SK-N-SH (cell line): ENCODE results near the gene ZNF487. TPM values are rescaled to one million over a fixed set of nuclear protein-coding genes. Genes with fewer than 3 reads are reported as not detected.

ENCODE experiments used
- CTCF ChIA-PET: fragments of 300-600, 350-600 bp; formaldehyde crosslinking; extraction: SDS; loops from one replicate; lab custom pipeline; 2021; lab: Yijun Ruan, JAX
- POLR2A ChIA-PET: fragments of 350-600 bp; sonication (Branson Sonifier 250); formaldehyde crosslinking; extraction: SDS; loops from one replicate; lab custom pipeline; 2020; ENCODE audit warnings: antibody characterized with exemption, inconsistent platforms; lab: Yijun Ruan, JAX
- DNase-seq: peaks from one replicate; pipeline ENCODE4 v3.0.0; 2012
- H2AFZ ChIP-seq: fragments of 200-600 bp; sonication (generic); 2 replicates; pipeline ENCODE4 v1.8.1; 2016; ENCODE audit warnings: antibody characterized with exemption, mild to moderate bottlenecking, low read depth
- H3F3A ChIP-seq: fragments of 200-600 bp; sonication (generic); replicated peaks from 2 replicates; pipeline ENCODE3; 2016; ENCODE audit warnings: antibody characterized with exemption, mild to moderate bottlenecking; ENCODE audit not compliant: insufficient read depth
- H3K27ac ChIP-seq, 2 experiments: fragments of 200-500 bp in 1 of 2; fragments of 200-600 bp in 1 of 2; sonication (Bioruptor generic) in 1 of 2; sonication (generic), shearing (Covaris generic) in 1 of 2; 2 replicates each; pipeline versions ENCODE4 v1.5.1 to v1.6.1; 2014 to 2016; ENCODE audit warnings: low read depth in 2 of 2, inconsistent platforms in 1 of 2, low read length in 1 of 2, mild to moderate bottlenecking in 1 of 2, mixed read lengths in 1 of 2
- H3K27me3 ChIP-seq: fragments of 200-600 bp; sonication (generic), shearing (Covaris generic); 2 replicates; pipeline ENCODE4 v1.6.1; 2016; ENCODE audit warnings: mixed run types; ENCODE audit not compliant: insufficient read depth
- H3K36me3 ChIP-seq, 2 experiments: fragments of 200-500 bp in 1 of 2; fragments of 200-600 bp in 1 of 2; sonication (Bioruptor generic) in 1 of 2; sonication (generic) in 1 of 2; replicated peaks in 1 of 2; 2 replicates each; pipeline versions ENCODE3 to v1.5.1; 2014 to 2016; ENCODE audit warnings: low read length in 1 of 2, mild to moderate bottlenecking in 1 of 2; ENCODE audit not compliant: insufficient read depth in 2 of 2, control insufficient read depth in 1 of 2
- H3K4me1 ChIP-seq, 2 experiments: fragments of 200-500 bp in 1 of 2; fragments of 200-600 bp in 1 of 2; sonication (Bioruptor generic) in 1 of 2; sonication (generic), shearing (Covaris generic) in 1 of 2; 2 replicates each; pipeline versions ENCODE4 v1.5.1 to v1.6.1; 2014 to 2016; ENCODE audit warnings: low read depth in 1 of 2, low read length in 1 of 2, mixed run types in 1 of 2; ENCODE audit not compliant: insufficient read depth in 2 of 2, control insufficient read depth in 1 of 2
- H3K4me2 ChIP-seq: fragments of 200-600 bp; sonication (generic), shearing (Covaris generic); 2 replicates; pipeline ENCODE4 v1.6.1; 2017; ENCODE audit warnings: mixed run types
- H3K4me3 ChIP-seq, 2 experiments: fragments of 200-500 bp in 1 of 2; fragments of 200-600 bp in 1 of 2; sonication (Bioruptor generic) in 1 of 2; sonication (generic), shearing (Covaris generic) in 1 of 2; 2 replicates each; pipeline versions ENCODE4 v1.5.1 to v1.8.1; 2014 to 2016; ENCODE audit warnings: low read depth in 2 of 2, inconsistent platforms in 1 of 2, low read length in 1 of 2, mild to moderate bottlenecking in 1 of 2, mixed read lengths in 1 of 2, moderate library complexity in 1 of 2
- H3K79me2 ChIP-seq: fragments of 200-600 bp; sonication (generic); 2 replicates; pipeline ENCODE4 v1.8.1; 2017; ENCODE audit warnings: mild to moderate bottlenecking; ENCODE audit not compliant: insufficient read depth
- H3K9ac ChIP-seq: fragments of 200-600 bp; sonication (generic); 2 replicates; pipeline ENCODE4 v1.6.1; 2017; ENCODE audit warnings: mixed run types
- H3K9me2 ChIP-seq: fragments of 200-600 bp; sonication (generic); 2 replicates; pipeline ENCODE4 v1.6.1; 2017; ENCODE audit warnings: mixed run types
- H3K9me3 ChIP-seq: fragments of 200-600 bp; sonication (generic); 2 replicates; pipeline ENCODE4 v1.6.1; 2017; ENCODE audit warnings: mixed run types, mild to moderate bottlenecking, moderate library complexity
- H4K20me1 ChIP-seq: fragments of 200-600 bp; sonication (generic); 2 replicates; pipeline ENCODE4 v1.6.1; 2017; ENCODE audit warnings: mild to moderate bottlenecking, mixed run types; ENCODE audit not compliant: insufficient read depth
- CTCF ChIP-seq: fragments of 200-600 bp; sonication (generic); IDR thresholded peaks from 2 replicates; pipeline ENCODE4 v1.6.1; 2017; ENCODE audit warnings: antibody characterized with exemption, mild to moderate bottlenecking, moderate library complexity
- JUND ChIP-seq: IDR thresholded peaks from 2 replicates; pipeline ENCODE4 v1.4.0; 2012
- NFIC ChIP-seq: IDR thresholded peaks from 2 replicates; pipeline ENCODE4 v1.4.0; 2012; ENCODE audit warnings: borderline replicate concordance
- WGBS: methylation state at CpG from one replicate; pipeline ENCODE4 v1.1.6; 2017; ENCODE audit warnings: low lambda C conversion rate; 5-methylcytosine and 5-hydroxymethylcytosine counted together
- polyA plus RNA-seq, 3 experiments: library from polyadenylated mRNA; depleted of rRNA; stranded (reverse); fragments of >200 nt; gene quantifications; 2 replicates each; pipeline ENCODE4 v1.2.3, GENCODE V29; 2012
- TF ChIP-seq, protein P1 (sequence below): IDR thresholded peaks from 2 replicates; pipeline ENCODE4; 2012

Gene ZNF487
- polyA plus RNA-seq, 1 of the 3 experiments (the other 2 are of a cell fraction), result 2.7 TPM

GRCh38 chr10:43398939-43399319 is 38.0 kb upstream of the ZNF487 start:
- H3F3A ChIP-seq, result peaks cover 33% of the 10 kb centered on the region
- ChIA-PET POLR2A (no interaction called here), CTCF (no interaction called here)
- no peak for DNase-seq
- no peaks in the 10 kb centered on the region for H3K27me3 ChIP-seq
- 100% methylated on average over 2 of the region's 2 CpGs for WGBS
- H3K9ac ChIP-seq, result peak overlapping the region; percentile 88; the same call in 1 of the 2 replicates
- no peak overlapping the region for H3K4me3 ChIP-seq
- peak overlapping the region in 1 of 2 experiments; percentile 76; a peak in 2 of 4 replicates for H3K27ac ChIP-seq
- no peaks in the 10 kb centered on the region for H3K9me2 ChIP-seq
- peaks cover 96% of the 10 kb centered on the region for H3K79me2 ChIP-seq
- no peaks in the 10 kb centered on the region for H3K9me3 ChIP-seq
- H3K4me2 ChIP-seq, result peak overlapping the region; percentile 86; the same call in 1 of the 2 replicates
- no peak overlapping the region for H2AFZ ChIP-seq
- TF ChIP-seq NFIC, result no peak
- TF ChIP-seq JUND, result no peak
- peaks cover 89% of the 10 kb centered on the region for H4K20me1 ChIP-seq
- H3K36me3 ChIP-seq, result peaks cover 12 to 34% of the 10 kb centered on the region in 2 experiments
- peaks cover 20 to 50% of the 10 kb centered on the region in 2 experiments for H3K4me1 ChIP-seq

- no peak for TF ChIP-seq CTCF
- TF ChIP-seq, protein P1, sequence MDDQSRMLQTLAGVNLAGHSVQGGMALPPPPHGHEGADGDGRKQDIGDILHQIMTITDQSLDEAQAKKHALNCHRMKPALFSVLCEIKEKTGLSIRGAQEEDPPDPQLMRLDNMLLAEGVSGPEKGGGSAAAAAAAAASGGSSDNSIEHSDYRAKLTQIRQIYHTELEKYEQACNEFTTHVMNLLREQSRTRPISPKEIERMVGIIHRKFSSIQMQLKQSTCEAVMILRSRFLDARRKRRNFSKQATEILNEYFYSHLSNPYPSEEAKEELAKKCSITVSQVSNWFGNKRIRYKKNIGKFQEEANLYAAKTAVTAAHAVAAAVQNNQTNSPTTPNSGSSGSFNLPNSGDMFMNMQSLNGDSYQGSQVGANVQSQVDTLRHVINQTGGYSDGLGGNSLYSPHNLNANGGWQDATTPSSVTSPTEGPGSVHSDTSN, result peak; percentile 13; the same call in 1 of the 2 replicates
- WGBS, result 87% methylated on average over 5 of the region's 5 CpGs
- H3K4me3 ChIP-seq, result no peak overlapping the region
- peak overlapping the region in 1 of 2 experiments; percentile 76; a peak in 2 of 4 replicates for H3K27ac ChIP-seq
- no peak overlapping the region for H2AFZ ChIP-seq
- H3F3A ChIP-seq, result peaks cover 33% of the 10 kb centered on the region
- H3K27me3 ChIP-seq, result no peaks in the 10 kb centered on the region
- peak overlapping the region; percentile 12; the same call in 1 of the 2 replicates for H3K9ac ChIP-seq
- H3K9me2 ChIP-seq, result no peaks in the 10 kb centered on the region
- H3K4me2 ChIP-seq, result 0 out of 2 replicates have a peak overlapping the region, but pooled peaks have one; percentile 86
- H3K4me1 ChIP-seq, result peaks cover 20 to 53% of the 10 kb centered on the region in 2 experiments
- POLR2A ChIA-PET, result no interaction called here
- H3K9me3 ChIP-seq, result no peaks in the 10 kb centered on the region
- peaks cover 5 to 34% of the 10 kb centered on the region in 2 experiments for H3K36me3 ChIP-seq
- peaks cover 89% of the 10 kb centered on the region for H4K20me1 ChIP-seq
- peaks cover 96% of the 10 kb centered on the region for H3K79me2 ChIP-seq
- CTCF ChIA-PET, result interaction anchor here (1.5 kb wide), 1 partner anchor 51 kb away, joined by 3 read pairs; no protein-coding TSS in a partner anchor
- DNase-seq, result no peak
Measured at GRCh38 chr10:43399320-43400310, 37.3 kb upstream of the ZNF487 start.
